Measurements from ENCODE around the gene TTC14. TPM values are rescaled to one million over a fixed set of nuclear protein-coding genes. Genes with fewer than 3 reads are reported as not detected.

Gene TTC14, protein sequence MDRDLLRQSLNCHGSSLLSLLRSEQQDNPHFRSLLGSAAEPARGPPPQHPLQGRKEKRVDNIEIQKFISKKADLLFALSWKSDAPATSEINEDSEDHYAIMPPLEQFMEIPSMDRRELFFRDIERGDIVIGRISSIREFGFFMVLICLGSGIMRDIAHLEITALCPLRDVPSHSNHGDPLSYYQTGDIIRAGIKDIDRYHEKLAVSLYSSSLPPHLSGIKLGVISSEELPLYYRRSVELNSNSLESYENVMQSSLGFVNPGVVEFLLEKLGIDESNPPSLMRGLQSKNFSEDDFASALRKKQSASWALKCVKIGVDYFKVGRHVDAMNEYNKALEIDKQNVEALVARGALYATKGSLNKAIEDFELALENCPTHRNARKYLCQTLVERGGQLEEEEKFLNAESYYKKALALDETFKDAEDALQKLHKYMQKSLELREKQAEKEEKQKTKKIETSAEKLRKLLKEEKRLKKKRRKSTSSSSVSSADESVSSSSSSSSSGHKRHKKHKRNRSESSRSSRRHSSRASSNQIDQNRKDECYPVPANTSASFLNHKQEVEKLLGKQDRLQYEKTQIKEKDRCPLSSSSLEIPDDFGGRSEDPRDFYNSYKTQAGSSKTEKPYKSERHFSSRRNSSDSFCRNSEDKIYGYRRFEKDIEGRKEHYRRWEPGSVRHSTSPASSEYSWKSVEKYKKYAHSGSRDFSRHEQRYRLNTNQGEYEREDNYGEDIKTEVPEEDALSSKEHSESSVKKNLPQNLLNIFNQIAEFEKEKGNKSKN
- 50.5 and 79.6 TPM in 2 replicates for total RNA-seq

DNA sequence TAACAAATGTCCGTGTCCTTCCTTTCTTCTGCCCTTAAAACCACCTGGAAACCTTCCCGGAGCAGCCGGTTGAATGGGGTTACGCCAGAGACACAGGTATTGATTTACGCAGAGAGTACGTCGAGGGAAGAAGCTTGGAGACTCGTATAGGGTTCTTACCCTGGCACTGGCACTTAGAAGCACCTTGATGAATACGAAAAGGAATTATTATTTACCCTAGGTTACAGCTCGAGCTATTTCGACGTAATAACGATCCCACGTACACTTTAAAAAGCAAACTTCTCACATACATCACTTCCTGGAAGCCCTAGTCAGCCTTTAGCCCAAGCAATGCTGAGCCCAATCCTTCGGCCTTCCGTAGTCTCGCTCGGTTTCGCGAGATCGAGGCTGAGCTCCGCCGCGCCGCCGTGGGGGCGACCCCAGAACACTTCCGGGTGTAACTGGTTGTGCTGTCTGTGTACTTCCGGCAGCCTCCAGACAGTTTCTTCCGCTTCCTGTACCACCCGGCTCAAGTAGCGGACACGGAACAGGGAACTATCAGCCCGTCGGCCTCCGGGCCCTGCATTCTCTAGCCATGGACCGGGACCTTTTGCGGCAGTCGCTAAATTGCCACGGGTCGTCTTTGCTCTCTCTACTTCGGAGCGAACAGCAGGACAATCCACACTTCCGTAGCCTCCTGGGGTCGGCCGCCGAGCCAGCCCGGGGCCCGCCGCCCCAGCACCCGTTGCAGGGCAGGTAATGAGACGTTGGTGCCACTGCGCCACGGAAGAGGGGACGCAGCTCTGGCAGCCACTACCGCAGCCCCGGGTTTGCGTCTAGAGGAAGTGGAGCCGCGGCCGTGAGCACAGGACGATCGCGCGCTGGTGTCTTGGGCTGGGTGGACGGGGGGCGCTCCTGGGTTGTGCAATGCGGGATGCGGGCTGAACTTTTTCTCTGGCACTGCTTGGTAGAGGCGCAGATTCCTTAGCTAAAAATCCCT, at the start of gene TTC14:
TSS of gene TTC14 (plus strand) at position 476 of the 979 bp plus-strand sequence. CDS start at position 575, 99 bp downstream.

Other genes with a start within 250 kb of the TTC14 start
- not detected in 2 replicates for gene CCDC39, start 77.3 kb downstream of the TTC14 start, total RNA-seq

Data from smooth muscle cell of the umbilical artery (primary cell).